Common myeloid progenitor, CD34-positive (primary cell): ENCODE measurements around the gene PCNX4.

Source experiments
- CTCF ChIA-PET: fragments of 350-600 bp; sonication (Branson Sonifier 250); formaldehyde crosslinking; loops from one replicate; lab custom pipeline; 2021; ENCODE audit warnings: antibody characterized with exemption; lab: Charles Lee
- POLR2A ChIA-PET: fragments of 350-600 bp; sonication (Branson Sonifier 250); formaldehyde crosslinking; loops from one replicate; lab custom pipeline; 2021; ENCODE audit warnings: antibody characterized with exemption; lab: Charles Lee
- DNase-seq, 3 donors: peaks; one replicate each; pipeline versions ENCODE4 v3.0.0 to v3.0.0-alpha.2; 2013
- H3K27ac ChIP-seq, 2 experiments: 1 replicate in 1 of 2; 2 replicates in 1 of 2; pipeline ENCODE4 v1.7.0; 2013; ENCODE audit warnings: inconsistent platforms in 2 of 2, low read length in 2 of 2, mild to moderate bottlenecking in 2 of 2, low read depth in 1 of 2, moderate library complexity in 1 of 2; ENCODE audit not compliant: severe bottlenecking in 2 of 2, insufficient read depth in 1 of 2, poor library complexity in 1 of 2
- H3K27me3 ChIP-seq, 5 experiments: replicated peaks in 2 of 5; 1 replicate in 3 of 5; 2 replicates in 2 of 5; pipeline versions ENCODE4 v1.6.1 to v1.7.0; 2013; ENCODE audit warnings: low read length in 4 of 5, mild to moderate bottlenecking in 2 of 5, moderate library complexity in 2 of 5, inconsistent platforms in 1 of 5; ENCODE audit not compliant: insufficient read depth in 5 of 5, control insufficient read depth in 4 of 5
- H3K36me3 ChIP-seq, 4 experiments: 1 replicate in 2 of 4; 2 replicates in 2 of 4; pipeline versions ENCODE4 v1.6.1 to v1.7.0; 2013; ENCODE audit warnings: low read length in 3 of 4, control low read depth in 1 of 4, mild to moderate bottlenecking in 1 of 4; ENCODE audit not compliant: control insufficient read depth in 4 of 4, insufficient read depth in 4 of 4
- H3K4me1 ChIP-seq, 4 experiments: 1 replicate in 3 of 4; 2 replicates in 1 of 4; pipeline versions ENCODE4 v1.6.1 to v1.7.1; 2013; ENCODE audit warnings: low read length in 3 of 4, mild to moderate bottlenecking in 3 of 4, control low read depth in 1 of 4, inconsistent platforms in 1 of 4, moderate library complexity in 1 of 4; ENCODE audit not compliant: control insufficient read depth in 4 of 4, insufficient read depth in 4 of 4; ENCODE audit errors: control extremely low read depth in 1 of 4
- H3K4me3 ChIP-seq, 7 experiments: 1 replicate in 4 of 7; 2 replicates in 3 of 7; pipeline versions ENCODE4 v1.5.1 to v1.7.0; 2013; ENCODE audit warnings: mild to moderate bottlenecking in 7 of 7, low read length in 6 of 7, moderate library complexity in 6 of 7, inconsistent platforms in 2 of 7, low read depth in 2 of 7, control low read depth in 1 of 7; ENCODE audit not compliant: insufficient read depth in 4 of 7, control insufficient read depth in 1 of 7; ENCODE audit errors: extremely low read depth in 1 of 7
- H3K9me3 ChIP-seq, 5 experiments: 1 replicate in 4 of 5; 2 replicates in 1 of 5; pipeline versions ENCODE4 v1.6.1 to v1.7.1; 2013; ENCODE audit warnings: low read length in 4 of 5, mild to moderate bottlenecking in 2 of 5, inconsistent platforms in 1 of 5, low read depth in 1 of 5, moderate library complexity in 1 of 5; ENCODE audit not compliant: control insufficient read depth in 4 of 5, insufficient read depth in 2 of 5; ENCODE audit errors: control extremely low read depth in 1 of 5
- WGBS: methylation state at CpG from one replicate; pipeline ENCODE4 v1.1.5; 2013; ENCODE audit not compliant: insufficient coverage; 5-methylcytosine and 5-hydroxymethylcytosine counted together

PCNX4 gene

DNA sequence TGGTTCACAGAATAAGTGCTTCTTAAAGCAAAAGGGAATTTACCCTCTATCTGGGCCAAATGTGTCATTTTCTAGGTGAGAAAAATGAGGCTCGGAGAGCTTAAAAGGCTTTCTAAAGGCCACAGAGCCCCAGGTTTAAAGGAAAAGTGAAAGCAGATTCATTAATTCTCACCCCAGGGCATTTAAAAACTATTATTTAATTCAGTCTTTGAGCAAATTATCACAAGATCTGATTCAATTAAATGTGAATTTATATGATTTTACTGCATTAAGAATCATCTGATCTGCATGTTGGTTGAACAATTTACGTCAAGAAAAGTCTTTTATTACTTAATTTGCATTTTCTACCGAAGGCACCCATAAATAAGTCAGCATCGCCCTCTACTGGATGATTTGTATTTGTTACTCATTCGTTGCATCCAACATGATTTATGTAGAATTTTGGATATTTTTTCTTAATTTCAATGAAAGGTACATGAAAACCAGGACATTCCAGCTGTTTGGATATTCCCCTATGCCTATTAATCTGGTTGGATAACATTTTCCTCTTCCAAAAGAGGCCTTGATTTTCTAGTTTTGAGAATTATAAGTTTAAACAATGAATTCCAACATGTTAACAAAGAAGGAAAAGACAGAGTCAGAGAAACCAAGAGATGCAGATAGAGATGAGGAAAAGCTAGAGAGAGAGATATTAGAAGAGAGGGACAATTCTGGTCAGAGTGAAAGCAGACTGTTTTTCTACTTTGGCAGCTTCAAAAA, 92.6 kb downstream of the PCNX4 start:
- Histone ChIP-seq H3K27me3 (no peaks in the 10 kb centered on the region), H3K27ac (peak overlapping the region; percentile 52 to 79), H3K4me3 (peak overlapping the region in 6 of 7 experiments; percentile 50 to 79 (median 69)), H3K9me3 (no peaks in the 10 kb centered on the region), H3K4me1 (peaks cover 0 to 7% (median 3%) of the 10 kb centered on the region in 4 experiments), H3K36me3 (no peaks in the 10 kb centered on the region)
- peak; percentile 80 to 89 (median 86) for DNase-seq
- POLR2A ChIA-PET: interaction anchor here (0.7 kb wide), 1 partner anchor 12 kb away, joined by 3 read pairs; no protein-coding TSS in a partner anchor
- CTCF ChIA-PET: interaction anchor here (0.9 to 11.1 kb wide), 33 partner anchors 9 to 681 kb away, joined by 3 to 124 read pairs (median 4); partner anchors contain the start of genes DHRS7 and RTN1
- WGBS: no CpG with 5 or more reads among the region's 5 CpGs

DNA sequence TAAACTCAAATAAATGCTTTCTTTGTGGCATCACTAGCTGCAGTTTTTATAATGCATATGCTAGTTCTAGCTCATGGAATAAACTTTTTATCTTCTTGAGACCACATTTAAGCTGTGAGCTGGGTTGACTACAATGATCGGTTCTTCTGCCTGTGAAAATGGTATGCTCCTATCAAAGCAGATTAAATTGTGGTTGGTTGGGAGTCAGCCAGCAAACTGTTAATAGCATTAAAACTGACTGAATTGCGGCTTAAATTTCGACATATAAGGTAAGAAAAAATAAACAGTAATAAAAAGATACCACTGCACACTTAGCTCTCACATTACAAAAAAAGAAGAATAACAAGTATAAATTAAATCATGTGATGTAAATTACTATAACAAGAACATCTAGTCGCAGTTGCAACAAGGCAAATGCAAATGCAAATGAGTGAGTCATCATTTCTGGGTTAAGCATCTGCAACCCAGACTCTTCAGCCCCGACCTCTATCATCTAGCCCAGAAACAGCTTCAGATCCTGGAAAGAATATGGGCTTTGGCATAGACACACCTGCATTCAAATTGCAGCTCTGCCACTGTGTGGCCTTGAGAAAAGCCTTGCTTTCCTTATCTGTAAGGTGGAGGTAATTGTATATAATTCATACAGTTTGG, 93.3 kb downstream of the PCNX4 start:
- DNase-seq: no peak
- Histone ChIP-seq H3K4me3 (no peak overlapping the region), H3K4me1 (peaks cover 0 to 7% (median 3%) of the 10 kb centered on the region in 4 experiments), H3K36me3 (no peaks in the 10 kb centered on the region), H3K27me3 (no peaks in the 10 kb centered on the region), H3K9me3 (no peaks in the 10 kb centered on the region), H3K27ac (no peak overlapping the region)
- POLR2A ChIA-PET: interaction anchor here (0.7 kb wide), 1 partner anchor 11 kb away, joined by 3 read pairs; no protein-coding TSS in a partner anchor
- CTCF ChIA-PET: interaction anchor here (0.9 to 11.1 kb wide), 27 partner anchors 8 to 682 kb away, joined by 3 to 124 read pairs (median 4); no protein-coding TSS in a partner anchor
- WGBS: 79% methylated on average over 2 of the region's 5 CpGs

DNA sequence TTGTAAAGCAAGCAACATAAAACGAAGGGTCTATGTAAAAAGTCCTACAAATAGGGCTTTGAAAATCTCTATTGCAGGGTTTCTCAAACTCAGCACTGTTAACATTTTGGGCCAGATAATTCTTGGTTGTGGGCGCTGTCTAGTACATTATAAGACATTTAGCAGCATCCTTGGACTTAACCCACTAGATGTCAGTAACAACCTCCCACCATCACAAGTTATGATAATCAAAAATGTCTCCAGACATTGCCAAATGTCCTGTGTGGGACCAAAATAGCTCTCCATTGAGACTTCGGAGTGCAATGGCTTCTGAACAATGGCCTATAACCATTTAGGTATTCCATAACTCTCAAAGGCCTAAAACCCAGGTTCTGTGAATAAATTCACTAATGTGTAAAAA, 96.4 kb downstream of the PCNX4 start:
- POLR2A ChIA-PET: no interaction called here
- Histone ChIP-seq H3K27me3 (no peaks in the 10 kb centered on the region), H3K27ac (no peak overlapping the region), H3K9me3 (no peaks in the 10 kb centered on the region), H3K36me3 (no peaks in the 10 kb centered on the region), H3K4me1 (peaks cover 0 to 7% (median 3%) of the 10 kb centered on the region in 4 experiments), H3K4me3 (no peak overlapping the region)
- CTCF ChIA-PET: interaction anchor here (0.7 to 11.1 kb wide), 13 partner anchors 121 to 375 kb away, joined by 3 to 124 read pairs (median 4); no protein-coding TSS in a partner anchor
- DNase-seq: peak; percentile 34 to 56 (median 55)
- whole genome bisulfite sequencing: 88% methylated on average over 2 of the region's 3 CpGs

DNA sequence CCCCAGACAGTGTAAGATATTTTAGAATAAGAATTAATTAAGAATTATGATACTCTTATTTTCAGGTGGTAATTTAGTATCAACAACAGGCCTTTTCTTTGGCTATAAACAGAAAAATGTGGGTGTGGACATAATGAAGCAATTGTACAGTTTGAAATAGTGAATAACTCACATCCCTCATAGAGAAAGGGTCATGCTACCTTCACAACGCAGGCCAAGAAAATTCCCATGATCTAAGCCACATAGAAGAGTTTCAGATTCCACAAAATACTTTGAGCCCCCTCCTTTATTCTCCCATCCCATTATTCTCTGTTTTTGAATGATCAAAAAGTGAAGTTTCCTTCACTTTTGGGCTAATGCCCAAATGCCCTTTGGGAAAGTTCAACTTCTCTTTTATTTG, 97.0 kb downstream of the PCNX4 start:
- Histone ChIP-seq H3K4me3 (no peak overlapping the region), H3K9me3 (no peaks in the 10 kb centered on the region), H3K27me3 (no peaks in the 10 kb centered on the region), H3K4me1 (peaks cover 0 to 5% (median 2%) of the 10 kb centered on the region in 4 experiments), H3K36me3 (no peaks in the 10 kb centered on the region), H3K27ac (no peak overlapping the region)
- POLR2A ChIA-PET: no interaction called here
- no CpG with 5 or more reads among the region's 1 CpG for WGBS
- no peak for DNase-seq
- CTCF ChIA-PET: interaction anchor here (1.3 to 11.1 kb wide), 8 partner anchors 122 to 374 kb away, joined by 3 to 124 read pairs (median 6); no protein-coding TSS in a partner anchor

DNA sequence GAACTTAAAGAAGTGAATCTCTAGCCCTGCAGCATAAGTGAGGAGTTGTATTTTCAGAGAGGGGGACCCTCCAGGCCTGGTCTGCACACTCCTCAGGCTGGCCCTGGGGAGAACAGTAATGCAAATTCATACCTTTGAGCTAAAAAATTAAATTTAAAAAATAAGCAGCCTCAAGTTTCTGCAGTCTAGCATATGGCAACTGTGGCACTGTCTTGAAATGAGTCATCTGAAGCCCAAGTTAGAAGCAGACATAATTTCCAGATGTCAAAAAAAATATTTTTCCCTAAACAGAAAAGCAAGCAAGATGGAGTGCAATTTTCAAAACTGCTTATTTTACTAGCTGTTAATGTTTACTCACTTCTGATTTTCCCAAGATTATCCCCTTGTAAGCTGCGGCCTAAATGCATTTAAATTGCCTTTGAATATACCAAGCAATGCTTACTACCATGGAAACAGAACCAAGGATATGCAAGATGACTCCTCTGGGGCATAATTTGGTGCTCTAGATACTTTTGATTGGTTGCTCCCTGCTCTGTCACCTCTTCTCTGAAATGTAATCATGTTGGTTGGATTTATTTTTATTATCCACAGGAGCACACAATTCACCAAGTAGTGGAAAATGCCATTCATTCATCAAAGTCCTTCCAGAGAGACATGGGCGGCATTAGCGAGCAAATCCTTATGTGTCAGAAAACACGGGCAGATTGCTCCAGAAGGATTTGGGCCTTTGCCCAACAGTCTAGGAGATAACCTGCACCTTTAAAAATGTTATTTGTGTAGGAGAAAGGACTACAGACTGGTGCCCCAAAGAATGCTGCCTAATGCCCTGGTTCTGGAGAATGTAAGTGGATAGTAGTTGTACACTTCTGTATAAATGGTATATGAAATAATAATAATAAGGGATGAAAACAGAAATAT, 98.5 kb downstream of the PCNX4 start:
- DNase-seq: no peak
- ChIA-PET CTCF (interaction anchor here (0.6 to 11.1 kb wide), 8 partner anchors 14 to 371 kb away, joined by 3 to 124 read pairs (median 4); no protein-coding TSS in a partner anchor), POLR2A (no interaction called here)
- H3K9me3 ChIP-seq: no peaks in the 10 kb centered on the region
- no peak overlapping the region for H3K27ac ChIP-seq
- no CpG with 5 or more reads among the region's 4 CpGs for WGBS
- no peaks in the 10 kb centered on the region for H3K27me3 ChIP-seq
- no peaks in the 10 kb centered on the region for H3K36me3 ChIP-seq
- no peaks in the 10 kb centered on the region for H3K4me1 ChIP-seq
- H3K4me3 ChIP-seq: no peak overlapping the region

DNA sequence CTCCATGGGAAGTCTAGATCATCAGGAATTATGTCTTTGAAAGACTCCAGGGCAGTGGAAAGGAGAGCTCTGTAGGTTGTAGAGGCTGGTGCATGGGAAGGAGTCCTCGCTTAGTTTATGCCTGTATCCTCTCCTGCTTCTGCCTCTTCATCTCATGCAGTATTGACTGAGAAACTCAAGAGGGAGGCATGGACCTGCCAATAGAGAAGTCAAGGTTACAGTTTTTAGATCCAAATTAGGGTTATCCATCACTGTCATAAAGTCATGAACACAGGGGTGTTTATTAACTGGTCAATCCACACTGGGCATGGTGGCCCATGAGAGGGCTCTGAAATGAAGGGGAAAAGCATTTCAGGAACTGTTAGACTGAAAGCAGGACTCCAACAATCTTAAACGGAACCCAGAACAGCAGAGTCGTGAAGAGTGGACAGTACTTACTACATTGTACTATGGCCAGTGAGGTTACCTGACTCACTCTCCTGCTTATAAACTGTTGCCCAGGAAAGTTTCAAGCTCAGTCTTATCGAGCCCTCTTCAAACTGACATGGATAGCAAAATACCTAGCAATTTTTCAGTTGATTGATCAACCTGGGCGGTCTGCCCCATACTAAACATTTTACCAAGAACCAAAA, 103.6 kb downstream of the PCNX4 start:
- ChIA-PET CTCF (interaction anchor here (0.9 to 3.3 kb wide), 25 partner anchors 10 to 368 kb away, joined by 3 to 19 read pairs (median 4); partner anchors contain the start of gene PPM1A), POLR2A (interaction anchor here (0.5 to 2.6 kb wide), 2 partner anchors 11 to 53 kb away, joined by 3 to 12 read pairs; partner anchors contain the start of gene PPM1A)
- H3K4me3 ChIP-seq: no peak overlapping the region
- H3K36me3 ChIP-seq: no peaks in the 10 kb centered on the region
- 96% methylated on average over 3 of the region's 5 CpGs for WGBS
- H3K4me1 ChIP-seq: peaks cover 8 to 27% (median 22%) of the 10 kb centered on the region in 4 experiments
- peaks cover 0 to 9% (median 3%) of the 10 kb centered on the region in 5 experiments for H3K9me3 ChIP-seq
- H3K27me3 ChIP-seq: no peaks in the 10 kb centered on the region
- peak overlapping the region in 1 of 2 experiments; percentile 1 for H3K27ac ChIP-seq
- DNase-seq: peak; percentile 43 to 52 (median 49)
